Suprapubic skin (tissue), 3 donors: ENCODE data around the gene IQCE.

Experiments used
- POLR2A ChIP-seq, 2 donors: fragments of 450-650 bp; IDR thresholded peaks; one replicate each; pipeline ENCODE4 v1.6.1; 2017; ENCODE audit warnings: antibody characterized with exemption in 2 of 2, mild to moderate bottlenecking in 2 of 2, moderate library complexity in 2 of 2
- TF ChIP-seq, protein P1 (sequence below), 2 donors: fragments of 200-600 bp in 1 of 2; fragments of 450-650 bp in 1 of 2; sonication (generic) in 1 of 2; IDR thresholded peaks; one replicate each; pipeline ENCODE4 v1.5.1; 2016 to 2019; ENCODE audit warnings: antibody characterized with exemption in 2 of 2, mild to moderate bottlenecking in 1 of 2, moderate library complexity in 1 of 2

DNA sequence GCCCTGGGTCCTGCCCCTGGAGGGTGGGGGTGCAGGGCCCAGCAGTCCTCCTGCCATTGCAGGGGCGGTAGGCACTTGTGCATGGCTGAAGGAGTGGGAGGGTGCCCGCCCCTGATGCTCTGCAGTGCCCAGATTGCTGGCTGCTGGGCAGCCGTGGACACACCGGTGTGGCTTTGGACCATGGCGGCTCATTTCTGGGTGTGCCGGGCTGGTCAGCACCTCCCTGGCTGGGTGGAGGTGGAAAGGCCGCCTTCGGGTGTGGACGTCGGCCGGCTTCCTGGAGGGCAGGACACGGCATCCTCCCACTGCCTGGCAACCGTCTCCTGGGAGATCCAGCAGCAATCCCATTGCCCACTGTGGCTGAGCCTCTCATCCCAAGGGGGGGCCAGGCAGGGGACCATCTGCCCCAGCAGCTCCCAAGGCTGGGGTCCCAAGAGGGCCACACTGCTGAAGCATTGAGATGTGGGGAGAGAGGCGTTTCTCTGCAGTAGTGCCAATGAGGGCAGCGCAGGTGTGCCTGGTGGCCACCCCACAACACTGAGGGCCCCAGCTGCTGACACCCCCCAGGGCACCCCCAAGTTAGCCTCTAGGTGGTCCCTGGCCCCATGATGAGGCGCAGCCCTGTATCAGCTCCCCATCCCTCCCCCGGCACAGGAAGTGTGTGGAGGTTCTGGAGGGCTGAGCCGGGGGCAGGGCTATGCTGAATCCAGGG, 85.9 kb downstream of the IQCE start:
- TF ChIP-seq, protein P1, sequence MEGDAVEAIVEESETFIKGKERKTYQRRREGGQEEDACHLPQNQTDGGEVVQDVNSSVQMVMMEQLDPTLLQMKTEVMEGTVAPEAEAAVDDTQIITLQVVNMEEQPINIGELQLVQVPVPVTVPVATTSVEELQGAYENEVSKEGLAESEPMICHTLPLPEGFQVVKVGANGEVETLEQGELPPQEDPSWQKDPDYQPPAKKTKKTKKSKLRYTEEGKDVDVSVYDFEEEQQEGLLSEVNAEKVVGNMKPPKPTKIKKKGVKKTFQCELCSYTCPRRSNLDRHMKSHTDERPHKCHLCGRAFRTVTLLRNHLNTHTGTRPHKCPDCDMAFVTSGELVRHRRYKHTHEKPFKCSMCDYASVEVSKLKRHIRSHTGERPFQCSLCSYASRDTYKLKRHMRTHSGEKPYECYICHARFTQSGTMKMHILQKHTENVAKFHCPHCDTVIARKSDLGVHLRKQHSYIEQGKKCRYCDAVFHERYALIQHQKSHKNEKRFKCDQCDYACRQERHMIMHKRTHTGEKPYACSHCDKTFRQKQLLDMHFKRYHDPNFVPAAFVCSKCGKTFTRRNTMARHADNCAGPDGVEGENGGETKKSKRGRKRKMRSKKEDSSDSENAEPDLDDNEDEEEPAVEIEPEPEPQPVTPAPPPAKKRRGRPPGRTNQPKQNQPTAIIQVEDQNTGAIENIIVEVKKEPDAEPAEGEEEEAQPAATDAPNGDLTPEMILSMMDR (IDR thresholded peaks at IDR 0.05) = no peak
- no peak for TF ChIP-seq POLR2A (IDR thresholded peaks at IDR 0.05)
